GM21825 (cell line): ENCODE data around the gene LASP1.
"Not testable (repeated sequence)": the region's sequence is repeated elsewhere in the genome, so short reads cannot be mapped to it uniquely, and the experiment has no call there.

Experiments used
- ATAC-seq: cut with Tn5 transposase; IDR thresholded peaks from one replicate; pipeline ENCODE4 v1.9.1; 2021; ENCODE audit warnings: mild to moderate bottlenecking, moderate library complexity; ENCODE audit not compliant: unreplicated experiment

LASP1 gene

GRCh38 chr17:38906460-38907228, 36.8 kb downstream of the LASP1 start:
- ATAC-seq, result no peak

- ATAC-seq, result no peak
These were observed 38.2 kb downstream of the LASP1 start for GRCh38 chr17:38907930-38908675.

- no peak for ATAC-seq
These were observed 38.9 kb downstream of the LASP1 start for GRCh38 chr17:38908676-38909181.

GRCh38 chr17:38910325-38910724, 40.5 kb downstream of the LASP1 start:
- ATAC-seq, result no peak

GRCh38 chr17:38911081-38911730, 41.3 kb downstream of the LASP1 start:
- no peak for ATAC-seq

GRCh38 chr17:38911731-38912081, 41.8 kb downstream of the LASP1 start:
- ATAC-seq, result not testable (repeated sequence)

DNA sequence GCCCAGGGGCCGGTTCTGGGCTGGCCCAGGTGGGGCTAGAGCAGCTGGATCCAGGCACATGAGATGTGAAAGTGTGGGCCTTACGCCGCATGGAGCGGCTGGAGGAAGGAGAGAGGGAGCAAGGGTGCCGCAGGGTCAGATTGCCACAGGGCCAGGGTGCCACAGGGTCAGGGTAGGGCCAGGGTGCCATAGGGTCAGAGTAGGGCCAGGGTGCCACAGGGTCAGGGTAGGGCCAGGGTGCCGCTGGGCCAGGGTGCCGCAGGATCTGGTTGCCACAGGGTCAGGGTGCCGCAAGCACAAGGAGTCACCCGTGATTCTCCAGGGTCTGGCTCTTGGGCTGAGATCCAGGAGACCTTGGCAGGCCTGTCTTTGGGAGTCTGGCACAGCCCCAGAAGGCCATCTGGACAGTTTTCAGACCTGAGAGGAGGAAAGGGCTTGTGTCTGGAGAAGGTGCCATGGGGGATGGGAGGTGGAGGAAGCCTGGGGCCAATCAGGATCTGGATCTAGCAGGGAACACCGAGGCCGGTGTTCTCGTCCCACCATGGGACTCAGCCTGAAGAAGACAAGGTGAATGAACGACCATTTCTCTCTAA, 42.5 kb downstream of the LASP1 start:
- ATAC-seq, result no peak

DNA sequence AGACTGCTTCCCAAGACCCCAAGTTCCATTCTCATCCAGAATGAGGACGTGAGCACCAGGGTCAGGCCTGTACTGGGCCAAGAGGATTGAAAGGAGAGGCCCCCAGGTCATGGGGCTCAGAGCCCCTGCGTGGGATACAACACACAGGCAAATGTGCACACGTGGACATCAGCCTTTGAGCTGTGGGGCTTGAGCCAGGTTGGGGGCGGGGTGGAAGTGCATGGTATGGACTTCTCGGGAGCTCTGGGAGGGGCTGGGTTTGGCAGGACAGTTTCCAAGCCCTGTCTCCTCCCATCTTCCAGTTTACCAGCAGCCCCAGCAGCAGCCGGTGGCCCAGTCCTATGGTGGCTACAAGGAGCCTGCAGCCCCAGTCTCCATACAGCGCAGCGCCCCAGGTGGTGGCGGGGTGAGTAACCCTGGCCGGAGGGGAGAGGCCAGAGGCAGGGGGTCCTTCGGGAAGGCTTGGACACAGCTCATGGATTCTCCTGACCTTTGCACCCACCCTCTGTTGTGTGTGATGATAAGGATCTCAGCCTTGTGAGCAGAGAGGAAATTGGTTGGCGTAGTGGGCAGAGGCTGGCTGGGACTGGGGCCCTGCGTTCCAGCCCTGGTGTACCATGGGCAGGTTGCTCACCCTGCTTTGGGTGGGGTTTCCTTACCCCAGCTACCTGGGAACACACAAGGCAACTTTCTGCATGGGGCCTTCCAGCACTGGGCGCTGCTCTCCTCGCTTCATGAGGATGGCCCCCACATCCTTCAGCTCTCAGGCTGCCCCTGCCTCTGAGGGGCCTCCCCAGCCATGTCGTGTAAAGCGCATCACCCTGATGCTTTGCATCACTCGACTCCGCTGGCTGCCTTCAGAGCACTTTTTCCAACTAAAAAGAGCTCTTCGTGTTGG, 45.1 kb downstream of the LASP1 start:
- ATAC-seq, result no peak

DNA sequence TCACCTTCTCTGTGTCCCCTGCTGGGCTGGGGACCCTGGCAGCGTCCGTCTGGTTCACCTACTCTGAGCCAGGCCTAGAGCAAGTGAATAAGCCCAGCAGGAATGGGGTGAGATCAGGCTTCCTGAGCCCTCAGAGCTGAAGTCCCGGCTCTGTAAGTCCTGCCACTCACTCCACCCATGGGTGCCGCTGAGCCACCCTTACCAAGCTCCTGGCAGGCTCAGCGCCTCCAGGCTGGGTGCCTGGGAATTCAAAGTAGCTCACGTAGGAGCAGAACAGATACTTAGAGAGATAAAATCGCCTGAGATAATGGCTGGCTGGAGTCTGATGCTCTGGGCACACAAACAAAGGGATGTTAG, 45.8 kb downstream of the LASP1 start:
- no peak for ATAC-seq

DNA sequence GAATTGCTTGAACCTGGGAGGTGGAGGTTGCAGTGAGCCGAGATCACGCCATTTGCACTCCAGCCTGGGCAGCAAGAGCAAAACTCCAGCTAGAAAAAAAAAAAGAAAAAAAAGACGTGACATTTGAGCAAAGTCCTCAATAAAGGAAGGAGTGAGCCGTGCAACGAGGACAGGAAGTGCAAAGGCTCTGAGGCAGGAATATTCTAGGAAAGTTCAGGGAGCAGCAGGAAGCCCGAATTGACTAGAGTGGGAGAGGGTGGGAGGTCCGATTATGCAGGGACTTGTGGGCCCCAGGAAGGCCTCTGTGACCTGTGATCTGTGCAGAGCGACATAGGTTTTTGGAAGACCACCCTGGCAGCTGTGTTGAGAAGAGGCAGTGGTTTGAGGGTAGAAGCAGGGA, 46.9 kb downstream of the LASP1 start:
- ATAC-seq, result no peak

DNA sequence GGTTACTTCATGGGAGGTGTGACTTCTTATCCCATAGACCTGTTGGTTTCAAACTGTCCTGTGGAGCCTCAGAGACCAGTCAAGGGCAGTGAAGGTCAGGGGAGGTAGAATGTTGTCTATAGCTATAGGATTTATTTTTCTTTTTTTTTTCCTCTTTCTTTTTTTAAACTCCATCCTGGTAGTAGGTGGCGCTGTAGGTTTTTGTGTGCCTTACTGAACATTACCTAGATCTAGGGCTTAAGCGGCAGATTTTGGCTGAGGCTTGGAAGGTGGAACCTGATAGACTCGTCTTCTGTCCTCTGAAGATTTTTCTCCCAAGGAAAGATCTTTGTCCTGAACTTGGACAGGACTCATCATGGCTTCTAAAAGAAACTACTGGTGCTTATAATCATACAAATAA, 47.4 kb downstream of the LASP1 start:
- no peak for ATAC-seq

DNA sequence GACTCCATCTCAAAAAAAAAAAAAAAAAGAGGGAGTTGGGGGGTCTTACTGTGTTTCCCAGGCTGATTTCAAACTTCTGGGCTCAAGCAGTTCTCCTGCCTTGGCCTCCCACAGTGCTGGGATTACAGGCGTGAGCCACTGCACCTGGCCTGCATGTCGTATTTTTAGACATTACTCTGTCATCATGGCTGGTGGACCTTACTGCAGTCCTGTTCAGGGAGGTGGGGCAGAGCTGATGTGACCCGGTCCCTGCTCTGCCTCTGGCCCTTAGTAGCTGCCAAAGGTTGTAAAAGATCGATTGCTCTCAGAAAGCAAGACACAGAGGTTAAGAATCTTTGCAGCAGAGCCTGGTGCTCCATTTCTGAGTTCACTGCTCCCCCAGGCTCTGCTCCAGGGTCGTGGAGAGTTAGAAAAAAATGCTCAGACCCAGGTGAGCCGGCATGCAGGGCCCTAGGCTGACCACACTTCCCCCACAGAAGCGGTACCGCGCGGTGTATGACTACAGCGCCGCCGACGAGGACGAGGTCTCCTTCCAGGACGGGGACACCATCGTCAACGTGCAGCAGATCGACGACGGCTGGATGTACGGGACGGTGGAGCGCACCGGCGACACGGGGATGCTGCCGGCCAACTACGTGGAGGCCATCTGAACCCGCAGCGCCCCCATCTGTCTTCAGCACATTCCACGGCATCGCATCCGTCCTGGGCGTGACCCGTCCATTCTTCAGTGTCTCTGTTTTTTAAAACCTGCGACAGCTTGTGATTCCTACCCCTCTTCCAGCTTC, 48.5 kb downstream of the LASP1 start:
- ATAC-seq, result no peak

GRCh38 chr17:38918916-38919315, 49.1 kb downstream of the LASP1 start:
- ATAC-seq, result no peak

DNA sequence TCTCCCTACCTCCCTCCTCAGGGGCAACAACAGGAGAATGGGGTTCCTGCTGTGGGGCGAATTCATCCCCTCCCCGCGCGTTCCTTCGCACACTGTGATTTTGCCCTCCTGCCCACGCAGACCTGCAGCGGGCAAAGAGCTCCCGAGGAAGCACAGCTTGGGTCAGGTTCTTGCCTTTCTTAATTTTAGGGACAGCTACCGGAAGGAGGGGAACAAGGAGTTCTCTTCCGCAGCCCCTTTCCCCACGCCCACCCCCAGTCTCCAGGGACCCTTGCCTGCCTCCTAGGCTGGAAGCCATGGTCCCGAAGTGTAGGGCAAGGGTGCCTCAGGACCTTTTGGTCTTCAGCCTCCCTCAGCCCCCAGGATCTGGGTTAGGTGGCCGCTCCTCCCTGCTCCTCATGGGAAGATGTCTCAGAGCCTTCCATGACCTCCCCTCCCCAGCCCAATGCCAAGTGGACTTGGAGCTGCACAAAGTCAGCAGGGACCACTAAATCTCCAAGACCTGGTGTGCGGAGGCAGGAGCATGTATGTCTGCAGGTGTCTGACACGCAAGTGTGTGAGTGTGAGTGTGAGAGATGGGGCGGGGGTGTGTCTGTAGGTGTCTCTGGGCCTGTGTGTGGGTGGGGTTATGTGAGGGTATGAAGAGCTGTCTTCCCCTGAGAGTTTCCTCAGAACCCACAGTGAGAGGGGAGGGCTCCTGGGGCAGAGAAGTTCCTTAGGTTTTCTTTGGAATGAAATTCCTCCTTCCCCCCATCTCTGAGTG, 49.6 kb downstream of the LASP1 start:
- ATAC-seq, result no peak

- ATAC-seq, result no peak
These were observed 50.8 kb downstream of the LASP1 start for GRCh38 chr17:38920374-38921291.

- no peak for ATAC-seq
These were observed 52.0 kb downstream of the LASP1 start for GRCh38 chr17:38921756-38922411.

GRCh38 chr17:38922538-38923297, 52.9 kb downstream of the LASP1 start:
- ATAC-seq, result no peak
